RWPE2 (cell line): ENCODE results near the gene COL8A1.

Experiments
- ATAC-seq: fragments of 200-7000 bp; cut with Tn5 transposase; 3 replicates; pipeline ENCODE4 v1.9.1; 2021; ENCODE audit warnings: low read depth
- DNase-seq: peaks from one replicate; pipeline ENCODE4 v3.0.0-alpha.2; 2020; ENCODE audit warnings: low spot score
- H3K27ac ChIP-seq: fragments of 450-650 bp; 2 replicates; pipeline ENCODE4 v1.5.1; 2017; ENCODE audit warnings: mild to moderate bottlenecking; ENCODE audit not compliant: poor library complexity, severe bottlenecking
- H3K27me3 ChIP-seq: fragments of 250-450 bp; sonication (Bioruptor Pico); 2 replicates; pipeline ENCODE4 v1.5.1; 2021; ENCODE audit warnings: mild to moderate bottlenecking, moderate library complexity; ENCODE audit not compliant: insufficient read depth, poor library complexity, severe bottlenecking
- H3K36me3 ChIP-seq: fragments of 250-450 bp; sonication (Bioruptor Pico); 2 replicates; pipeline ENCODE4 v1.5.1; 2020; ENCODE audit warnings: low read depth, mild to moderate bottlenecking, moderate library complexity
- H3K4me1 ChIP-seq: fragments of 250-450 bp; sonication (Bioruptor Pico); 2 replicates; pipeline ENCODE4 v1.5.1; 2021; ENCODE audit warnings: mild to moderate bottlenecking, moderate library complexity; ENCODE audit not compliant: insufficient read depth, poor library complexity, severe bottlenecking
- H3K4me3 ChIP-seq: fragments of 250-450 bp; sonication (Bioruptor Pico); 2 replicates; pipeline ENCODE4 v1.5.1; 2021; ENCODE audit warnings: mild to moderate bottlenecking, moderate library complexity; ENCODE audit not compliant: severe bottlenecking
- H3K9me3 ChIP-seq: fragments of 250-450 bp; sonication (Bioruptor Pico); 2 replicates; pipeline ENCODE4 v1.5.1; 2021; ENCODE audit warnings: mild to moderate bottlenecking, moderate library complexity; ENCODE audit not compliant: severe bottlenecking
- TF ChIP-seq, protein P1 (sequence below): fragments of 450-650 bp; IDR thresholded peaks from one replicate; pipeline ENCODE4 v1.5.1; 2017; ENCODE audit warnings: mild to moderate bottlenecking, moderate library complexity; ENCODE audit not compliant: poor library complexity, severe bottlenecking

The COL8A1 gene

DNA sequence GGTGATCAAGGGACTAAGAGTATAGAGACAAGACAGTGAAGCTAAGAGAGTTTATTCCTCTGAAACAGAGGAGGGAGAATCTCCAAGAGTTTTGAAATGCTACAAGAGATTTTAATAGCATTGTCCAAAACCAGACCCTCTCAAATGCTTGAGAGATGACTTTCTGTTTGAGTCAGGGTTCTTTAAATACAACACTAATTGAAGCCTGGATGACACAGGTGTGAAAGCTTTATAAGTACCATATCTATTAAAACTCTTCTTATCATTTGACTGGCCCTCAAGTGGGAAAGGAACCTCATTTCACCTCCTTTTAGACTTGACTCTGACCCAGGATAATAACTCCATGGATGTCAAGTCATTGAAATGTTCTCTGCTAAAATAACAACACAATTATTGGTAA is 5.6 kb downstream of the COL8A1 start:
- Histone ChIP-seq H3K27me3 (no peaks in the 10 kb centered on the region), H3K4me1 (peaks cover 70% of the 10 kb centered on the region), H3K4me3 (no peak overlapping the region), H3K36me3 (peaks cover 87% of the 10 kb centered on the region), H3K9me3 (no peaks in the 10 kb centered on the region), H3K27ac (peak overlapping the region; percentile 99)
- ATAC-seq: no peak
- TF ChIP-seq, protein P1, sequence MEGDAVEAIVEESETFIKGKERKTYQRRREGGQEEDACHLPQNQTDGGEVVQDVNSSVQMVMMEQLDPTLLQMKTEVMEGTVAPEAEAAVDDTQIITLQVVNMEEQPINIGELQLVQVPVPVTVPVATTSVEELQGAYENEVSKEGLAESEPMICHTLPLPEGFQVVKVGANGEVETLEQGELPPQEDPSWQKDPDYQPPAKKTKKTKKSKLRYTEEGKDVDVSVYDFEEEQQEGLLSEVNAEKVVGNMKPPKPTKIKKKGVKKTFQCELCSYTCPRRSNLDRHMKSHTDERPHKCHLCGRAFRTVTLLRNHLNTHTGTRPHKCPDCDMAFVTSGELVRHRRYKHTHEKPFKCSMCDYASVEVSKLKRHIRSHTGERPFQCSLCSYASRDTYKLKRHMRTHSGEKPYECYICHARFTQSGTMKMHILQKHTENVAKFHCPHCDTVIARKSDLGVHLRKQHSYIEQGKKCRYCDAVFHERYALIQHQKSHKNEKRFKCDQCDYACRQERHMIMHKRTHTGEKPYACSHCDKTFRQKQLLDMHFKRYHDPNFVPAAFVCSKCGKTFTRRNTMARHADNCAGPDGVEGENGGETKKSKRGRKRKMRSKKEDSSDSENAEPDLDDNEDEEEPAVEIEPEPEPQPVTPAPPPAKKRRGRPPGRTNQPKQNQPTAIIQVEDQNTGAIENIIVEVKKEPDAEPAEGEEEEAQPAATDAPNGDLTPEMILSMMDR: no peak
- no peak for DNase-seq

DNA sequence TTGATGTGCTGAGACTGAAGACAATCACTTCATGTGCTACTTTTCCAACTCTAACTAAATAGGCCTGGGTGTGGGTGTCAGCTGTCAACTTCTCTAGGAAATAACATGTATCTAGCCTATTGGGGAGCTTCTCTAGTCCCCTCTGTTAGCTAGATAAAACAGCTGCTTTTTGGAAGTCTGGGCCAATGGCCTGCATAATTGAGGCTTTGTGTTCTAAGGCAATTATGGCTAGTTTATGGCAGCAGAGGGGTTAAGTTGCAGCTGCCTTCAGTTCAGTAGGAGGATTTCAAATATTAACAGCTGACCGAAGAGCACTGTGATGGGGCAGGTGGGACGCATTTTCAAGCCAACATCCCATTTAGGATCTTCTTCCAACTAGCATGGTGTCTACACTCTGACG is 6.4 kb downstream of the COL8A1 start:
- peaks cover 89% of the 10 kb centered on the region for H3K36me3 ChIP-seq
- H3K27me3 ChIP-seq: no peaks in the 10 kb centered on the region
- TF ChIP-seq, protein P1: no peak
- no peak for DNase-seq
- no peak for ATAC-seq
- no peak overlapping the region for H3K4me3 ChIP-seq
- peak overlapping the region; percentile 99 for H3K27ac ChIP-seq
- H3K4me1 ChIP-seq: peaks cover 69% of the 10 kb centered on the region
- no peaks in the 10 kb centered on the region for H3K9me3 ChIP-seq

- no peak for DNase-seq
- no peaks in the 10 kb centered on the region for H3K27me3 ChIP-seq
- H3K9me3 ChIP-seq: no peaks in the 10 kb centered on the region
- peaks cover 91% of the 10 kb centered on the region for H3K36me3 ChIP-seq
- peak; percentile 4; the same call in 1 of the 3 replicates for ATAC-seq
- peaks cover 66% of the 10 kb centered on the region for H3K4me1 ChIP-seq
- peak overlapping the region; percentile 99 for H3K27ac ChIP-seq
- TF ChIP-seq, protein P1: peak; percentile 83
- H3K4me3 ChIP-seq: no peak overlapping the region
Observed at GRCh38 chr3:99645277-99646106, 7.1 kb downstream of the COL8A1 start.

GRCh38 chr3:99646107-99646435 is 7.7 kb downstream of the COL8A1 start:
- H3K9me3 ChIP-seq: no peaks in the 10 kb centered on the region

More at GRCh38 chr3:99646107-99646435, 7.7 kb downstream of the COL8A1 start:
- Histone ChIP-seq H3K36me3 (peaks cover 90% of the 10 kb centered on the region), H3K4me1 (peaks cover 68% of the 10 kb centered on the region), H3K4me3 (no peak overlapping the region), H3K27ac (peak overlapping the region; percentile 99), H3K27me3 (no peaks in the 10 kb centered on the region)
- TF ChIP-seq, protein P1: no peak
- ATAC-seq: peak; percentile 59
- no peak for DNase-seq
